Measurements from ENCODE around the gene LILRB3.
"Not testable (repeated sequence)": the region's sequence is repeated elsewhere in the genome, so short reads cannot be mapped to it uniquely, and the experiment has no call there.

Gene LILRB3

DNA sequence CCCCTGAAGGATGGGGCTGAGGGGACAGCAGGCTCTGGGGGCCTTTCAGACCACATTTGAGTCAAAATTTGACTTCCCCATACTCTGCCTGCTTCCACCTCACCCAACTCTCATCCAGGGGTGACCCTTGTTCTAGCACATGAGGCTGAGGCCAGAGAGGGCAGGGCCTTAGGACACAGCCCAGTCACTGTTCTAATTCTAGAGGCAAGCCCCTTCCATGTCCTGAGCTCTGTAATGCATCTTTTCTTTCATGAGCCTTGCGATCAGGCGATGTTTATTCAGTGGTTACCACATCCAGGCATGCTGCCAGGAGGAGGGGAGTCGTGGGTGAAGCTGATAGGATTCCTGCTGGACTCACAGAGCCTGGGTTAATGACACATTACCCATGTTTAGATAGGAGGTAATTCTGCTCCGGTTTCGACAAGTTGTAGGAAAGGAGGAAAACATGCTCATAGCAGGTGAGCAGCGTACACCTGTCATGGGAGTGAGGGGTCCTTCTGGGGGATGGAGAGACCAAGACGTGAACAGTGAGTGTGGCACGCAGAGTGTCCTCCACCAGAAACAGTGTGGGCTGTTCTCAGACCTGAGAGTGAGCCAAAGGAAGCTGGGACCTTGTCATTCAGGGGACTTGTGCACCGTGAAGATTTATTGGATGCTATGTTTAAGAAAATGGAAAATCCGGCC lies 12.9 kb downstream of the LILRB3 start:
- no peak for DNase-seq (ENCODE audit: low read depth)

DNA sequence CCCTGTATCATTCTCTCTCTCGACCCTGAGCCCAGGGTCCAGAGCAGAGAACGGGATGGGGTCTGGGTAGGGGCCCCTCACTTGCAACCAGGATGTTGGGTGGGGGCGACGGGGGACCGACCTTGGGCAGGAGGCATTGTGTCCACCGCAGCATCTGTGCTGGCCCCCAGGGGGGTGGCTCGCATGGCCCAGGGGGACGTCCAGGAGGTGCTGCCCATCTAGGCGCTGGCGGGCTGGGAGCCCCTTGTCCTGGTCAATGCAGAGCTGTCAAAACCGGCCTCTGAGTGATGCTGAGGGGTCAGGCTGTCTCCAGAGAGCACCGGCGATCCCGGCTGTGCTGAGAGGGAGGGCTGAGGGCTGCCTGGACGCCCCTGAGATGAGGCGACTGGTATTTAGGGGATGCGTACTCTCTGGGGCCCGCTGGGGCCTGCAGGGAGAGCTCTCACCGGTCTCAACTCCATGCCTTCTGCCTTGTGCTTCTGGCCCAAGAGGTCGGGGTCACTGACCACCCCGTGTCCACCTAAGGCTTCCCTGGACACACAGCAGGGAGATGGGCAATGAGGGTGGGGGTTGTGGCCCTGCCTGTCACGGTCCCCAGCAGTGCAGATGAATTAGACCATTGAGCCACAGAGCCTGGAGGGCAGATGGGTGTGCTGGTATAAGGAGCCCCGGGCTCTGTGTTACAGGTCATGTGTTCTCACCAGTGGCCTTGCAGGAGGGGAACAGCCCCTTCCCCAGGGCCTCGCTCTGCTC lies 13.6 kb downstream of the LILRB3 start:
- no peak for DNase-seq (ENCODE audit: low read depth)

DNA sequence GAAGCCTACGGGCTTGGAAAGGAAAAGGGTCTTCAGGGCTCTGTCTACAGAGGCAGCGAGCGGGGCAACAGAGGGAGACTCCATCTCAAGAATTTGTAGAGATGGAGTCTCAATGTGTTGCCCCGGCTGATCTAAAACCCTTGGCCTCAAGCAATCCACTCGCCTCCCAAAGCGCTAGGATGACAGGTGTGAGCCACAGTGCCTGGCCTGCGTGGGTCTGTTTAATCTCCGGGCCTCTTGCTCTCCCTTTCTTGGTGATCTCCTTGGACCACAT lies 14.1 kb downstream of the LILRB3 start:
- DNase-seq (ENCODE audit: low read depth): no peak

DNA sequence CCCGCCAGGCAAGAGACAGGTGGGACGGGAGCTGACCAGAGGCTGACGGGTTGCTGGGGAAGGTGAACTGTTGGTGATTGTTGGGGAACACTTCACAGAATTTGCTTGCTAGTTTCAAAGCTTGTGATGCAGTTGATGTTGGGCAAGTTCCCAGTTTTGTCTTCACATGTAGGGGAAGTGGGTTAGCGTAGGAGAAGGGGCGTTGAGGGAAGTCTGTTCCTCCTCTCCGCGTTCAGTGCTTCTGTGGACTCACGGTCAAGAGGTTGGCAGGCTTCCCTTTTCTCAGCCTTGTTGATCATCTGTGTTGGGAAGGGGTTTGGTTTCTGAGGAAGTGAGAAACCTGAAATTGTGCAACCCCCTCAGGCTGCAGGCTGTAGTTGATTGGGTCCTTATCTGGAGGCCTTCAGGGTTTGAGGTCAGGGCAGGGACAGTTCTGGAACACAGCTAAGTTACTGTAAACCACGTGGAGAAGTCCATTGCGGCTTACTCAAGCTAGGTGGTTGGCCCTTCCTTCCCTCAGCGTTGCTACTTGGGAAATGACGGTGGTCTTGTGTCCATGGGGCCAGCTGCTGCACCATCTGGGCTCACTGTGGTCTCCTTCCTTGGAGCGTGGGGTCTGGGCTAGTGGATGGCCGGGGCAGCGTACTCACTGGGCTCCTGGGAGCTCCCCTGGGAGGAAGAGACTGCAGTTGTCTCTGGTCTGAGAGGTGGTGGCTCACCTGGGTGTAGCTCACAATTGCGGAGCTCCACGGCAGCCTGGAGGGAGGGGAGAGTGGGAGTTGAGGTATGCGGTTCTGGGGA lies 14.6 kb downstream of the LILRB3 start:
- DNase-seq (ENCODE audit: low read depth): no peak

DNA sequence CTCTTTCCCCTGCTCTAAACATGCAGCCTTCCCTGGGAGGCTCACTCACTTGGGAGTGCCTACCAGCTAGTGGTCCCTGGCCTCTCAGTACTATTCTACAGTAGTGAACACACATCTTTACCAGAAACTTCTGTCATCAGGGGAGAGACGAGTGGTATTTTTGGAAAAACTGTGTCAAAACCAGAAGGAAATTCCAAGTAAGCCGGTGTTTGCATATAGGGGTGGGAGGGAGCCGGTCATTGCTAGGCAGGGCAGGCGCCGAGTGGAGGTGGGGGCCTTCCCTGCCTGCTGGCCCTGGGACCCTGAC lies 15.2 kb downstream of the LILRB3 start:
- no peak for DNase-seq (ENCODE audit: low read depth)

DNA sequence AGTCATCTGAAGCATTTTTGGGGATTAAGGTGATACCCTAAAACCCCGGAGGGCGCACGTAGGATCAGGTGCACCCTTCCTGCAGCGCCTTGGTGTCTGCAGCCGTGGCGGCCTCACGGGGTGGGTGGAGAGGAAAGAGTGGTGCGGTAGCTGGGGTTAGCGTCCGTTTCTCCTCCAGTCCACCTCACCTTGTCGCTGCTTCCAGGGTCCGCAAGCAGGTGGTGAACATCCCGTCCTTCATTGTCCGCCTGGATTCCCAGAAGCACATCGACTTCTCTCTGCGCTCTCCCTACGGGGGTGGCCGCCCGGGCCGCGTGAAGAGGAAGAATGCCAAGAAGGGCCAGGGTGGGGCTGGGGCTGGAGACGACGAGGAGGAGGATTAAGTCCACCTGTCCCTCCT lies 15.6 kb downstream of the LILRB3 start:
- not testable (repeated sequence) for DNase-seq (ENCODE audit: low read depth)

DNA sequence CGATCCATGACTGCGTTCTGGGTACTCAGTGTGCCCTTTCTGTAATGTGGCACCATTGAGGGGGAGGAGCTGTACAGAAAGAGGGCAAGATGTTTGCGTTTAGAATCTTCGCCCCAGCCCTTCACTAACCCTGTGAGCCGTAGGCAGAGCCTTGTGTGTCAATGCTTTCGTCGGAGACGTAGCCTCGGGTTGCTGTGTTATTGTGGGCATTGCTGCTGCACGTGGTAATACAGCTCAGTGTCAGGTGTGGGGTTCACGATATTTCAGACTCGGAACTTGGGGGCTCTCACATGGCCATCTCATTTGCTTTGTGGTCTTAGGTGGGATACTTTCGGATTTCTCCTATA lies 16.0 kb downstream of the LILRB3 start:
- DNase-seq (ENCODE audit: low read depth): no peak

DNA sequence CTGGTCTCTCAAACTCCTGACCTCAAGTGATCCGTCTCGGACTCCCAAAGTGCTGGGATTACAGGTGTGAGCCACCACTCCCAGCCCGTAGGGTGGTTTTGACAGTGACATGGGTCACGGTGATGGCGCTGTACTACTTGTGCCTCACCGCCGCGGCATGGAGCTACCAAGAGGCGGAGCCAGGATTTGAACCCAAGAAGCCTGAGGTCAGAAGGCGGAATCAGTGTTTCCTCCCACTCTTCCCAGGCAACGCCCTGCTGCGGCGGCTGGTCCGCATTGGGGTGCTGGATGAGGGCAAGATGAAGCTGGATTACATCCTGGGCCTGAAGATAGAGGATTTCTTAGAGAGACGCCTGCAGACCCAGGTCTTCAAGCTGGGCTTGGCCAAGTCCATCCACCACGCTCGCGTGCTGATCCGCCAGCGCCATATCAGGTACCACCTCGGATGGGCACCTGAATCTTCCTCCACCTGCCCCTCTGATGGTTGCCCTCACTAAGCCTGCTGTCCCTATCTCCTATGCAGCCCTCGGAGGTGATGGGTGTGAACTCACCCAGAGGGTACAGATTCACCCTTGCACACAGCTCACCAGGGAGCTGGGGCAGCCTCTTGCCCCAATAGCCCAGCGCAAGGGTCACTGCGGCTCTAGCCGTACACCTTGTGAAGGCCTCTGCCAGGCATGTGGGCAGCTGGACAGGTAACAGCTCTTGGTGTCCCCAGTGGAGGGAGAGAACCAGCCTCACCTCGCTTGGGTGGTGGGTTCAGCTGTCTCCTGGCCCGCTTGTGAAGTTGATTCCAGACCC lies 16.6 kb downstream of the LILRB3 start:
- no peak for DNase-seq (ENCODE audit: low read depth)

DNA sequence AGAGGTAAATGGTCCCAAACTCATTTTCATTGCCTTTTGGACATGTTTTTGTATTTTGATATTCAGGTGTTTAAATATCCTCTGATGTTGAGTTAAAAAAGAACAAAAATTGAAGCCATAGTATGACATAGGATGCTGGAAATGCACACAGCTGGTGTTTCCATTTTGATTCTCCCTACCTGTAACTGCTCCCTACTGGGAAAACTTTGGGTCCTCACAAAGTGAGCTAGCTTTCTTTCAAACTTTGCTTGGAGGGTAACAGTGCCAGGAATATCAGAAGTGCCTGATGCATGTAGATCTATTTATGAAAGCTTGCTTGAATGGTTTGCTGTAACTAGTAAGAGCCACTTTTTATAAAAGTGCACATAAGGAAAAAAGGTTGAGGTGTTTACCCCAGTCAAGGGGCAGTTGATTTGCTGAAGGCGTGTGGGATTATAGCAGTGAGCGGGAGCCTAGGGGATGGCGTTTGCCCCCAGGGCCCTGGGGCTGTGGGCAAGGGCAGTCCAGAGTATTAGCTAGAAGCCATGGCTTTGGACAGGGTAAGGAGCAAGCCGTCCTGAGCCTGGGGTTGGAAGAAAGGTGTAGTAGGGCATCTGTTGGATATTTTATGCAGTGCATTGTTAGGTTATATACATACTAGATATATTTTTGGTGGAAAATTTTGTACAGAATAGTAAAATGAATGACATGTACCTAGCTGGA lies 17.9 kb downstream of the LILRB3 start:
- DNase-seq (ENCODE audit: low read depth): no peak

DNA sequence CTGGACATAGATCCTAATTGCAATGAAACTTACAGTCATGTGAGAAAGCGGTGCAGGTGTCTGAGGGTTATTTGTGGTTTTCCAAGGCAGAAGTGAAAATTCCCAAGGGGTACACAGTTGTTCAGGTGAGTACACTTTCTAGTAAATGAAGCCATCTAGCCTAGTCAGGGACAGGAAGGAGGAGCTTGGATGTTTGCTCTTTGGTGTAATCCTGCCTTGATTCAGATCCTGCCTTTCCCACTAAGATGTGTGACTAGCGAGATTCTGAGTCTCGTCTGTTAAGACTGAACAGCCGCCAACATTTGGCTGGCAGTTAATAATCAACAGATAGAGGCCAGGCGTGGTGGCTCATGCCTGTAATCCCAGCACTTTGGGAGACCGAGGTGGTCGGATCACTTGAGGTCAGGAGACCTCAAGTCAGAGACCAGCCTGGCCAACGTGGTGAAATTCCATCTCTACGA lies 19.6 kb downstream of the LILRB3 start:
- DNase-seq (ENCODE audit: low read depth): no peak

DNA sequence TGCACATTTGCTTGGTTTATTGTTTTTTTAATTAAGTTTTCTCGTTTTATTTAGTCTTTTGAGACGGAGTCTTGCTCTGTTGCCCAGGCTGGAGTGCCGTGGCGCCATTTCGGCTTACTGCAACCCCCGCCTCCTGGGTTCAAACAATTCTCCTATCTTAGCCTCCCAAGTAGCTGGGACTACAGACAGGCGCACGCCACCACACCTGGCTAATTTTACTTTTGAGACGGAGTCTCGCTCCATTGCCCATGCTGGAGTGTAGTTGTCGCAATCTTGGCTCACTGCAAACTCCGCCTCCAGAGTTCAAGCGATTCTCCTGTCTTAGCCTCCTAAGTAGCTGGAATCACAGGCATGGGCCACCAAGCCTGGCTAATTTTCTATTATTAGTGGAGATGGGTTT lies 20.8 kb downstream of the LILRB3 start:
- no peak for DNase-seq (ENCODE audit: low read depth)

DNA sequence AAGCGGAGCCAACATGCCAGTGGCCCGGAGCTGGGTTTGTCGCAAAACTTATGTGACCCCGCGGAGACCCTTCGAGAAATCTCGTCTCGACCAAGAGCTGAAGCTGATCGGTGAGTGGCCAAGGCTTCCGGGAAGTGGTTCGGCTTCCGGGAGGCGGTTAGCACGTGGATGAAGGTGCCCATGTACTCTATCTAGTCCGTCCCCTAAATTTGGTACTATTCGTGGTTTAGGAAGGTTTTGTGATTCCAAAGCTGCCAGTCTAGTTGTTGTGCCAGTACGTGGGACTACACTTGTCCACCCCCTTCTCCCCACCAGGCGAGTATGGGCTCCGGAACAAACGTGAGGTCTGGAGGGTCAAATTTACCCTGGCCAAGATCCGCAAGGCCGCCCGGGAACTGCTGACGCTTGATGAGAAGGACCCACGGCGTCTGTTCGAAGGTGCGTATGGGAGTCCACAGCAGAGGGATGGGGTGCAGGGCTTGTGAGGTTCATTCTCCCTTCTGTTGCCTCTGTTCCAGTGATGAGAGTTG lies 21.6 kb downstream of the LILRB3 start:
- DNase-seq (ENCODE audit: low read depth): no peak

DNA sequence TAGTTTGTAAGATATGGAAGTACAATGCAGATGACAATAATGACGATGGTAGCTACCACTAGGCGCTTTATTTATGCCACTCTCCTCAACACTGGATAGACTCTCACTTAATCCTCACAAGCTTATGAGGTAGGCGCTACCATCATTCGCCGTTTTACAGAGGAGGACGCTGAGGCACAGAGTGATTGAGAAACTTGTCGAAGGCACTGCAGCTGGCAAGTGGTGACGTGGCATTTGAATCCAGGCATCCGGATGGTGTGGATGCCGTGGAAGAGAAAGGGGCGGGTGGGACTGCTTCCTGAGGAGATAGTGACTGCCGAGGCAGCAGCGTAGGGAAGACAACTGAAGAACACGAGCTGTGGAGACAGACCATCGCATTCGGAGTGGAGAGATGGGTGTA lies 23.4 kb downstream of the LILRB3 start:
- no peak for DNase-seq (ENCODE audit: low read depth)

DNA sequence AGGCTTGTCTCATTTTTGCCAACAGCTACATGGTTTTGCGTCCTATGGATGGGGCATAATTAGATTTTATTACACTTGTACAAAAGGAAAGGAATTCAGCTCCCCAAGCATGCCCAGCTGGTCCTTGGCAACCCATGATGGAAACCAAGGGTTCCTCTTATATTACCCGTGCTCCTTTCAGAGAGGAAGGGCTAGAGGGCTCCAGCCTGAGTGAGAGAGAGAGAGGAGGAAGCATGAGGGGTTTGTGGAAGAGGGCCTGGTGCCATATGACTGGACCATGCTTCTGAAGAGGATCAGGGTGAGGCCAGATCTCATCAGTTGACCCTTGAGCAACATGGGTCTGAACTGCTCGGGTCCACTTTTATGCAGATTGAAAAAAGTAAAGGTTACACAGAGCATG lies 25.7 kb downstream of the LILRB3 start:
- DNase-seq (ENCODE audit: low read depth): no peak

DNA sequence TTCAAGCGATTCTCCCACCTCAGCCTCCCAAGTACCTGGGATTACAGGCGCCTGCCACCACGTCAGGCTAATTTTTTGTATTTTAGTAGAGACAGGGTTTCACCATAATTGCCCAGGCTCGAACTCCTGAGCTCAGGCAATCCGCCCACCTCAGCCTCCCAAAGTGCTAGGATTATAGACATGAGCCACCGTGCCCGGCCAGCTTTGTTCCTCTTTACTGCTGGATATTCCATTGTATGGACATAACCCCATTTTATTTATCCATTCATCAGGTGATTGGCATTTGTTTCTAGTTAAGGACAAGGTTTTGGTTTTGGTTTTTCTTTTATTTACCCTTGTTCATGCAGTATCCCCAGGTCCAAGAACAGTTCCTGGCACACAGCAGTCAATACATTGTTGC lies 26.3 kb downstream of the LILRB3 start:
- DNase-seq (ENCODE audit: low read depth): no peak

DNA sequence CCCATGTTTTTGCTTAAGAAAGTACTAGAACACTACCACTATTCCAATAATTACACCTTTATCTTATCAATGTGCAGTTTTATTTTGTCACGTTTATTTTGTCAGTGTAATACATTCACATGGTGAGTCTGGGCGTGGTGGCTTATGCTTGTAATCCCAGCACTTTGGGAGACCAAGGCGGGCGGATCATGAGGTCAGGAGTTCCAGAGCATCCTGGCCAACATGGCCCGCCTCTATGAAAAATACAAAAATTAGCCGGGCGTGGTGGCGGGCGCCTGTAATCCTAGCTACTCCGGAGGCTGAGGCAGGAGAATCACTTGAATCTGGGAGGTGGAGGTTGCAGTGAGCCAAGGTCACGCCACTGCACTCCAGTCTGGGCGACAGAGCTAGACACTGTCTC lies 28.3 kb downstream of the LILRB3 start:
- DNase-seq (ENCODE audit: low read depth): not testable (repeated sequence)

DNA sequence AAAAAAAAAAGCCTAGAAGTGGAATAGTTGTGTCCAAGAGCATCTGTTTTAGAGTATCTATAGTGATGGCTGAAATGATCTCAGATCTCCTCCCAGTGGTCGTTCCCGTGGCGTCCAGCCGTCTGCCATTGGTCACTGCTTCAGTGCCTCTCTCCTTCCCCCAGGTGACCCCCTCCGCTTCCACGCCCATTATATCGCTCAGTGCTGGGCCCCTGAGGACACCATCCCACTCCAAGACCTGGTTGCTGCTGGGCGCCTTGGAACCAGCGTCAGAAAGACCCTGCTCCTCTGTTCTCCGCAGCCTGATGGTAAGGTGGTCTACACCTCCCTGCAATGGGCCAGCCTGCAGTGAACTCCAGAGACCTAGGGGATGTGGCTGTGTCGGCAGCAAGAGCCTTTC lies 29.8 kb downstream of the LILRB3 start:
- DNase-seq (ENCODE audit: low read depth): no peak

DNA sequence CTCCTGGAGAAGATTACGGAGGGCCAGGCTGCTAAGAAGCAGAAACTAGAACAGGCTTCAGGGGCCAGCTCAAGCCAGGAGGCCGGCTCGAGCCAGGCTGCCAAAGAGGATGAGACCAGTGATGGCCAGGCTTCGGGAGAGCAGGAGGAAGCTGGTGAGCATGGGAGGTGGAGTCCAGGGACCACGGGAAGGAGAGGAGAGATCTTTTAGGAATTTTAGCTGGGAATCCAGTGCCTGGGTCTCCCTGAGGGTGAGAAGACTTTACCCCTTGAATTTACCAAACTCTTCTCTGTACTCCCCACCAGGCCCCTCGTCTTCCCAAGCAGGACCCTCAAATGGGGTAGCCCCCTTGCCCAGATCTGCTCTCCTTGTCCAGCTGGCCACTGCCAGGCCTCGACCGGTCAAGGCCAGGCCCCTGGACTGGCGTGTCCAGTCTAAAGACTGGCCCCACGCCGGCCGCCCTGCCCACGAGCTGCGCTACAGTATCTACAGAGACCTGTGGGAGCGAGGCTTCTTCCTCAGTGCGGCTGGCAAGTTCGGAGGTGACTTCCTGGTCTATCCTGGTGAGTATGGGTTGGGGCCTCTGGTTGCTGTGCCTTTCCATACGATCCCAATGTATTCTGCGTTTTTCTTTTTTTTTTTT lies 30.9 kb downstream of the LILRB3 start:
- DNase-seq (ENCODE audit: low read depth): no peak

DNA sequence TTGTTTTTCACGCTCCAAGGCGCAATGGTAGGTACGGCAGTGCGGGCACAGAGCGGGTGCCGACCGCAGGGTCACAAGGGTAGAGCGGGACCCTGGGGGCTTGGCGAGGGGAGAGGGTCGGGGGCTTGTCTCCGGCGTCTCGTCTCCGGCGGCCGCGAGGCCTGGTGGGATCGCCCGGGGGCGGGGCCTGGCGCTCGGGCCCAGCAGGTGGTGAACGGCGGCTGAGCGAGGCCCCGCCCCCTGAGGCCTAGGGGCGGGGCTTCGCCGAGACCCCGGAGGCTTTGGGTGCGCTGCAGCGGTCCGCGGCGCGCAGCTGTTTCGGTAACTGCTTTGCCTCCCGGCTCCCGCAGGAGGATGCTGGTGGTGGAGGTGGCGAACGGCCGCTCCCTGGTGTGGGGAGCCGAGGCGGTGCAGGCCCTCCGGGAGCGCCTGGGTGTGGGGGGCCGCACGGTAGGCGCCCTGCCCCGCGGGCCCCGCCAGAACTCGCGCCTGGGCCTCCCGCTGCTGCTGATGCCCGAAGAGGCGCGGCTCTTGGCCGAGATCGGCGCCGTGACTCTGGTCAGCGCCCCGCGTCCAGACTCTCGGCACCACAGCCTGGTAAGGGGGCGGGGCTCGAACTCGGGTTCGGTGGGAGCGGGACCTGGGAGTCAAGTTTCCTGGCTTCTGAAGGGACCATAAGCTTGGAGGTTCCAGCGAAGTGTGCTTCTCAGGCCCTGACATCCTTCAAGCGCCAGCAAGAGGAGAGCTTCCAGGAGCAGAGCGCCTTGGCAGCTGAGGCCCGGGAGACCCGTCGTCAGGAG lies 31.6 kb downstream of the LILRB3 start, which contains the start of gene TSEN34:
Gene TSEN34, plus strand, starts transcription at position 298 of the 800 bp plus-strand sequence. Its CDS starts 57 bp downstream, at position 355.
- DNase-seq (ENCODE audit: low read depth): peak; percentile 77

DNA sequence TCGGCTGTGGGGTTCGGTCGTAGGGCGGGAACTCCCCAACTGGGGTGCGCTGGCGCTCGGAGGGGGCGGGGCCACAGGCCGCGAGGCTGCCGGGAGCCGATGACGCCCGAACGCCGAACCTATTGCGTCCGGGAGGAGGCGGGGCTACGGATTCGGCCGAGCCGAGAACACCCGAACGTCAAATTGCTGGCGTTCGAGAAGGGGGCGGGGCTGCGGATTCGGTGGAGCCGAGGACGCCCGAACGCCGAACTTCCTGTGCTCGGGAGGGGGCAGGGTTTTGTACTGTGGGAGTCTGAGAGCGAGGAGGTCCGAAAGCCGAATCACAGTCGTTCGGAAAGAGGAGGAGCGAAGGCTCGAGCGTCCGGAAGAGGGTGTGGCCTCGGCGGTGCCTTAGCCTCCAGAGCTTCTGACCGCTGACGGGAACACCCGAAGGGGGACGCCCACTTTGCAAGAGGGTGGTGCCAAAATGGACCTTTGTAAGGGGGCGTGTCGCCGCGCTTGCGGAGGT lies 32.2 kb downstream of the LILRB3 start:
- DNase-seq (ENCODE audit: low read depth): peak; percentile 100

Data from activated gamma-delta T cell treated with anti-CD3 and anti-CD28 coated beads, Interleukin-2, amount 50 U/mL, for 16 hours (primary cell).